ENCODE data around the gene TRIM14. TPM values are rescaled to one million over a fixed set of nuclear protein-coding genes. Genes with fewer than 3 reads are reported as not detected.

Gene TRIM14
- total and polyA plus RNA-seq, 10 of the 15 experiments (the other 5 are each of a cell fraction or from before 2014, with no cell fraction given): 8.6 to 53.3 (median 35.7) TPM

- no peak overlapping the region for H3K4me2 ChIP-seq (ENCODE audit: control insufficient read depth, insufficient read depth)
- WGBS (ENCODE audit: insufficient coverage, insufficient replicate concordance, low lambda C conversion rate, missing lambda C conversion rate): 62% methylated on average over 74 of the region's 92 CpGs
- SMC1A ChIA-PET (ENCODE audit: uncharacterized antibody, unreplicated experiment): interaction anchor here (1.2 to 3.3 kb wide), 4 partner anchors 10 to 30 kb away, joined by 3 to 12 read pairs (median 8); partner anchors contain the start of gene TRIM14
- no peaks in the 10 kb centered on the region for H3K4me1 ChIP-seq (ENCODE audit: control insufficient read depth, insufficient read depth, low read length)
- no peaks in the 10 kb centered on the region for H4K20me1 ChIP-seq (ENCODE audit: control insufficient read depth, insufficient read depth)
- POLR2A ChIA-PET: no interaction called here
- ATAC-seq: no peak
- no peak overlapping the region for H2AFZ ChIP-seq (ENCODE audit: control insufficient read depth, low read depth, low read length)
- in situ Hi-C loops (cut with MboI) (no loop called here), intact Hi-C loops (cut with micrococcal nuclease; ENCODE audit: unreplicated experiment) (no loop called here)
- no peak overlapping the region for H3K4me3 ChIP-seq
- CTCF ChIA-PET: interaction anchor here (0.9 to 1.5 kb wide), 4 partner anchors 23 to 118 kb away, joined by 3 read pairs; partner anchors contain the start of gene TRIM14
- no peaks in the 10 kb centered on the region for H3K27me3 ChIP-seq (replicated peaks in 1 of 2; ENCODE audit: control insufficient read depth in 2 of 2, insufficient read depth in 2 of 2, low read length in 1 of 2)
- BruUV-seq (replicated peaks): no TSS peak
- no peak for DNase-seq (ENCODE audit: low read depth, low spot score)
- TF ChIP-seq BHLHE40 (IDR thresholded peaks at IDR 0.05; ENCODE audit: borderline replicate concordance in 1 of 2, low read depth in 2 of 2, low read length in 1 of 2) (0 out of 4 replicates have a peak, but pooled peaks of 1 of the 2 experiments have one; percentile 5), SMAD1 (IDR thresholded peaks at IDR 0.05; ENCODE audit: low read depth, partially characterized antibody) (no peak), HDGF (IDR thresholded peaks at IDR 0.05) (no peak), RAD21 (IDR thresholded peaks at IDR 0.05; ENCODE audit: insufficient read depth, low read depth, low read length) (no peak), TCF3 (IDR thresholded peaks at IDR 0.05; ENCODE audit: borderline replicate concordance, insufficient read depth, low read depth, low read length) (peak; percentile 45; the same call in 1 of the 2 replicates), ZNF384 (IDR thresholded peaks at IDR 0.05; ENCODE audit: borderline replicate concordance, low read depth, low read length) (no peak), EGR1 (IDR thresholded peaks at IDR 0.05; ENCODE audit: borderline replicate concordance in 1 of 2, low read depth in 2 of 2, low read length in 2 of 2) (peak in 1 of 2 experiments; percentile 52; a peak in 2 of 3 replicates), NFYA (IDR thresholded peaks at IDR 0.05; ENCODE audit: borderline replicate concordance, low read depth, low read length) (no peak), MLLT1 (IDR thresholded peaks at IDR 0.05) (no peak), YBX1 (IDR thresholded peaks at IDR 0.05) (no peak), CHD4 (IDR thresholded peaks at IDR 0.05) (no peak)
- H3K9me3 ChIP-seq (replicated peaks; ENCODE audit: control insufficient read depth, insufficient read depth, low read length): no peaks in the 10 kb centered on the region
- FAIRE-seq: no peak
- RAD21 ChIA-PET (ENCODE audit: unreplicated experiment): no interaction called here
- H3K9ac ChIP-seq (ENCODE audit: control insufficient read depth, insufficient read depth, low read length): no peak overlapping the region
- no peaks in the 10 kb centered on the region for H3K79me2 ChIP-seq (ENCODE audit: control insufficient read depth, insufficient read depth, low read length)
- no peak overlapping the region for H3K27ac ChIP-seq (ENCODE audit: control insufficient read depth, insufficient read depth)
- H3K36me3 ChIP-seq (ENCODE audit: control insufficient read depth in 2 of 2, insufficient read depth in 2 of 2, low read length in 1 of 2): peaks cover 17 to 24% of the 10 kb centered on the region in 2 experiments
Measured at GRCh38 chr9:98087420-98088354, 31.3 kb downstream of the TRIM14 start.
